Tibial nerve (tissue), 4 donors: ENCODE results near the gene RAD51.
"Not testable (repeated sequence)": the region's sequence is repeated elsewhere in the genome, so short reads cannot be mapped to it uniquely, and the experiment has no call there.

ENCODE experiments used
- EP300 ChIP-seq, 2 donors: sonication (generic); formaldehyde crosslinking; IDR thresholded peaks; one replicate each; pipeline ENCODE4 v1.6.1; 2017; ENCODE audit warnings: antibody characterized with exemption in 2 of 2, mild to moderate bottlenecking in 1 of 2
- POLR2A ChIP-seq, 2 donors: fragments of 450-650 bp; IDR thresholded peaks; one replicate each; pipeline ENCODE4 v1.6.1; 2017; ENCODE audit warnings: antibody characterized with exemption in 2 of 2, mild to moderate bottlenecking in 2 of 2, moderate library complexity in 2 of 2
- TF ChIP-seq, protein P1 (sequence below), 5 experiments: fragments of 200-600 bp in 3 of 5; fragments of 450-650 bp in 2 of 5; sonication (generic) in 3 of 5; IDR thresholded peaks; one replicate each; pipeline ENCODE4 v1.5.1; 2016 to 2019; ENCODE audit warnings: antibody characterized with exemption in 5 of 5, mild to moderate bottlenecking in 3 of 5, moderate library complexity in 2 of 5

DNA sequence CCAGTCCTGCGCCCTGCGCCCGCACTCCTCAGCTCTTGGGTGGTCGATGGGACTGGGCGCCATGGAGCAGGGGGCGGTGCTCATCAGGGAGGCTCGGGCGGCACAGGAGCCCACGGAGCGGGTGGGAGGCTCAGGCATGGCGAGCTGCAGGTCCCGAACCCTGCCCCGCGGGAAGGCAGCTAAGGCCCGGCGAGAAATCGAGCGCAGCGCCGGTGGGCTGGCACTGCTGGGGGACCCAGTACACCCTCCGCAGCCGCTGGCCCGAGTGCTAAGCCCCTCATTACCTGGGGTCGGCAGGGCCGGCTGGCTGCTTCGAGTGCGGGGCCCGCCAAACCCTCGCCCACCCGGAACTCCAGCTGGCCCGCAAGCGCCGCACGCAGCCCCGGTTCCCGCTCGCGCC is 18.1 kb upstream of the RAD51 start:
- TF ChIP-seq, protein P1, sequence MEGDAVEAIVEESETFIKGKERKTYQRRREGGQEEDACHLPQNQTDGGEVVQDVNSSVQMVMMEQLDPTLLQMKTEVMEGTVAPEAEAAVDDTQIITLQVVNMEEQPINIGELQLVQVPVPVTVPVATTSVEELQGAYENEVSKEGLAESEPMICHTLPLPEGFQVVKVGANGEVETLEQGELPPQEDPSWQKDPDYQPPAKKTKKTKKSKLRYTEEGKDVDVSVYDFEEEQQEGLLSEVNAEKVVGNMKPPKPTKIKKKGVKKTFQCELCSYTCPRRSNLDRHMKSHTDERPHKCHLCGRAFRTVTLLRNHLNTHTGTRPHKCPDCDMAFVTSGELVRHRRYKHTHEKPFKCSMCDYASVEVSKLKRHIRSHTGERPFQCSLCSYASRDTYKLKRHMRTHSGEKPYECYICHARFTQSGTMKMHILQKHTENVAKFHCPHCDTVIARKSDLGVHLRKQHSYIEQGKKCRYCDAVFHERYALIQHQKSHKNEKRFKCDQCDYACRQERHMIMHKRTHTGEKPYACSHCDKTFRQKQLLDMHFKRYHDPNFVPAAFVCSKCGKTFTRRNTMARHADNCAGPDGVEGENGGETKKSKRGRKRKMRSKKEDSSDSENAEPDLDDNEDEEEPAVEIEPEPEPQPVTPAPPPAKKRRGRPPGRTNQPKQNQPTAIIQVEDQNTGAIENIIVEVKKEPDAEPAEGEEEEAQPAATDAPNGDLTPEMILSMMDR (IDR thresholded peaks at IDR 0.05) = not testable (repeated sequence)
- not testable (repeated sequence) for TF ChIP-seq POLR2A, EP300 (IDR thresholded peaks at IDR 0.05)
